GM21526 (cell line): Measurements from ENCODE around the gene SYT4.

Experiments
- ATAC-seq: cut with Tn5 transposase; IDR thresholded peaks from one replicate; pipeline ENCODE4 v1.9.1; 2021; ENCODE audit warnings: moderate library complexity; ENCODE audit not compliant: unreplicated experiment, low FRiP score

Gene SYT4

GRCh38 chr18:43222501-43222900 lies 54.8 kb downstream of the SYT4 start:
- ATAC-seq = no peak

GRCh38 chr18:43220691-43221090 lies 56.6 kb downstream of the SYT4 start:
- no peak for ATAC-seq
